Neuronal stem cell (in vitro differentiated cells): ENCODE results near the gene SIGLEC11.

Experiments
- DNase-seq: peaks from one replicate; pipeline ENCODE4 v3.0.0-alpha.2; 2013; ENCODE audit warnings: low spot score
- H2AFZ ChIP-seq: one replicate; pipeline ENCODE4 v1.6.1; 2013; ENCODE audit warnings: mild to moderate bottlenecking, low read length, inconsistent platforms
- H2AK5ac ChIP-seq: 2 replicates; pipeline ENCODE4 v1.6.1; 2013; ENCODE audit warnings: low read depth, mild to moderate bottlenecking, inconsistent platforms, low read length, moderate library complexity, mixed read lengths
- H2BK120ac ChIP-seq: 2 replicates; pipeline ENCODE4 v1.6.1; 2013; ENCODE audit warnings: low read depth, mild to moderate bottlenecking, inconsistent platforms, low read length, moderate library complexity, mixed read lengths
- H2BK12ac ChIP-seq: one replicate; pipeline ENCODE4 v1.6.1; 2013; ENCODE audit warnings: low read length, inconsistent platforms
- H2BK15ac ChIP-seq: 2 replicates; pipeline ENCODE4 v1.6.1; 2013; ENCODE audit warnings: mild to moderate bottlenecking, low read length, inconsistent platforms, mixed read lengths
- H2BK5ac ChIP-seq: one replicate; pipeline ENCODE4 v1.6.1; 2013; ENCODE audit warnings: inconsistent platforms, mild to moderate bottlenecking, low read length, moderate library complexity
- H3K14ac ChIP-seq: one replicate; pipeline ENCODE4 v1.6.1; 2013; ENCODE audit warnings: low read length, inconsistent platforms
- H3K18ac ChIP-seq: 2 replicates; pipeline ENCODE4 v1.6.1; 2013; ENCODE audit warnings: low read length, inconsistent platforms
- H3K23ac ChIP-seq: 2 replicates; pipeline ENCODE4 v1.6.1; 2013; ENCODE audit warnings: low read depth, mild to moderate bottlenecking, mixed read lengths, low read length, inconsistent platforms; ENCODE audit not compliant: poor library complexity
- H3K27ac ChIP-seq: replicated peaks from 3 replicates; pipeline ENCODE4 v1.5.1; 2013; ENCODE audit warnings: low read length, inconsistent platforms
- H3K27me3 ChIP-seq, 3 experiments: 2 replicates each; pipeline ENCODE4 v1.6.1; 2013; ENCODE audit warnings: low read length in 3 of 3, mild to moderate bottlenecking in 2 of 3, inconsistent platforms in 1 of 3, low read depth in 1 of 3, mixed read lengths in 1 of 3, moderate library complexity in 1 of 3; ENCODE audit not compliant: control insufficient read depth in 3 of 3, insufficient read depth in 3 of 3
- H3K36me3 ChIP-seq, 2 donors: replicated peaks in 1 of 2; 2 replicates each; pipeline ENCODE4 v1.6.1; 2013; ENCODE audit warnings: low read length in 2 of 2; ENCODE audit not compliant: control insufficient read depth in 2 of 2, insufficient read depth in 2 of 2
- H3K4ac ChIP-seq: 2 replicates; pipeline ENCODE4 v1.6.1; 2013; ENCODE audit warnings: inconsistent platforms, mild to moderate bottlenecking, low read length, moderate library complexity
- H3K4me1 ChIP-seq, 2 donors: 1 replicate in 1 of 2; 2 replicates in 1 of 2; pipeline ENCODE4 v1.6.1; 2013; ENCODE audit warnings: low read length in 2 of 2, low read depth in 1 of 2; ENCODE audit not compliant: control insufficient read depth in 2 of 2, insufficient read depth in 1 of 2
- H3K4me2 ChIP-seq: one replicate; pipeline ENCODE4 v1.6.1; 2013; ENCODE audit warnings: mild to moderate bottlenecking, low read length, inconsistent platforms; ENCODE audit not compliant: insufficient read depth, poor library complexity, severe bottlenecking
- H3K4me3 ChIP-seq, 2 donors: 2 replicates each; pipeline ENCODE4 v1.5.1; 2013; ENCODE audit warnings: low read length in 2 of 2, mild to moderate bottlenecking in 2 of 2, inconsistent platforms in 1 of 2, moderate library complexity in 1 of 2
- H3K79me1 ChIP-seq: one replicate; pipeline ENCODE4 v1.6.1; 2013; ENCODE audit warnings: low read depth, mild to moderate bottlenecking, inconsistent platforms, low read length, moderate library complexity
- H3K9ac ChIP-seq: one replicate; pipeline ENCODE4 v1.6.1; 2013; ENCODE audit warnings: mild to moderate bottlenecking, low read depth, low read length, inconsistent platforms; ENCODE audit not compliant: poor library complexity
- H3K9me3 ChIP-seq, 2 donors: replicated peaks in 1 of 2; 2 replicates each; pipeline versions ENCODE3 to v1.6.1; 2013; ENCODE audit warnings: low read length in 2 of 2, mild to moderate bottlenecking in 2 of 2, inconsistent platforms in 1 of 2, low read depth in 1 of 2, mixed read lengths in 1 of 2, moderate library complexity in 1 of 2; ENCODE audit not compliant: control insufficient read depth in 2 of 2, insufficient read depth in 1 of 2
- H4K8ac ChIP-seq: one replicate; pipeline ENCODE4 v1.6.1; 2013; ENCODE audit warnings: low read depth, mild to moderate bottlenecking, inconsistent platforms, low read length, moderate library complexity
- H4K91ac ChIP-seq: one replicate; pipeline ENCODE4 v1.6.1; 2013; ENCODE audit warnings: low read length, low read depth, mild to moderate bottlenecking, inconsistent platforms; ENCODE audit not compliant: poor library complexity
- WGBS, 2 donors: extraction: QIAGEN DNeasy Blood & Tissue Kit; methylation state at CpG; one replicate each; pipeline ENCODE4 v1.1.7; 2013; ENCODE audit warnings: missing lambda C conversion rate in 2 of 2, mixed read lengths in 1 of 2; ENCODE audit not compliant: insufficient read length in 2 of 2, insufficient replicate concordance in 1 of 2; ENCODE audit errors: extremely low coverage in 2 of 2; 5-methylcytosine and 5-hydroxymethylcytosine counted together

The SIGLEC11 gene

GRCh38 chr19:49904136-49904535, 56.8 kb downstream of the SIGLEC11 start:
- Histone ChIP-seq H2BK15ac (no peak overlapping the region), H3K4me3 (no peak overlapping the region), H2BK120ac (no peak overlapping the region), H3K4me1 (no peaks in the 10 kb centered on the region), H3K79me1 (peaks cover 4% of the 10 kb centered on the region), H4K91ac (no peak overlapping the region), H2AFZ (no peak overlapping the region), H3K36me3 (peaks cover 28 to 35% of the 10 kb centered on the region in 2 donors), H3K9ac (no peak overlapping the region), H4K8ac (no peak overlapping the region), H3K4me2 (no peak overlapping the region), H2BK5ac (no peak overlapping the region), H3K27ac (no peak overlapping the region), H2BK12ac (no peak overlapping the region), H3K18ac (no peak overlapping the region), H3K14ac (no peak overlapping the region), H3K23ac (no peak overlapping the region), H3K4ac (no peak overlapping the region), H3K27me3 (peaks cover 0 to 1% (median 0%) of the 10 kb centered on the region in 3 experiments), H3K9me3 (peaks cover 0 to 2% of the 10 kb centered on the region in 2 donors), H2AK5ac (no peak overlapping the region)
- DNase-seq, result no peak
- WGBS, 2 donors, result no CpG with 5 or more reads among the region's 6 CpGs
